Activated CD4-positive, CD25-positive, alpha-beta regulatory T cell treated with anti-CD3 and anti-CD28 coated beads, Interleukin-2, amount 50 U/mL, for 16 hours (primary cell): ENCODE measurements around the gene ELP6.

Experiments
- DNase-seq: peaks from one replicate; pipeline ENCODE4 v3.0.0-alpha.2; 2020; ENCODE audit warnings: low read depth, low spot score

Gene ELP6

GRCh38 chr3:47513125-47513929 lies at the start of gene ELP6:
Gene ELP6 (minus strand): TSS chr3:47513712. CDS start chr3:47513590, 122 bp downstream.
- peak; percentile 95 for DNase-seq

GRCh38 chr3:47556351-47556750 lies 42.8 kb upstream of the ELP6 start:
- DNase-seq: no peak

GRCh38 chr3:47554335-47554734 lies 40.8 kb upstream of the ELP6 start:
- no peak for DNase-seq

GRCh38 chr3:47553407-47553806 lies 39.9 kb upstream of the ELP6 start:
- DNase-seq: no peak

- no peak for DNase-seq
Measured at GRCh38 chr3:47542471-47543173, 29.1 kb upstream of the ELP6 start.

GRCh38 chr3:47541583-47542108 lies 28.1 kb upstream of the ELP6 start:
- DNase-seq: no peak

- no peak for DNase-seq
Measured at GRCh38 chr3:47540281-47540680, 26.8 kb upstream of the ELP6 start.

GRCh38 chr3:47536967-47537366 lies 23.5 kb upstream of the ELP6 start:
- DNase-seq: no peak

GRCh38 chr3:47536221-47536891 lies 22.8 kb upstream of the ELP6 start:
- DNase-seq: no peak

- no peak for DNase-seq
Measured at GRCh38 chr3:47533996-47534454, 20.5 kb upstream of the ELP6 start.

- no peak for DNase-seq
Measured at GRCh38 chr3:47533481-47533880, 20.0 kb upstream of the ELP6 start.

- no peak for DNase-seq
Measured at GRCh38 chr3:47527952-47528725, 14.6 kb upstream of the ELP6 start.

- no peak for DNase-seq
Measured at GRCh38 chr3:47525617-47526016, 12.1 kb upstream of the ELP6 start.

GRCh38 chr3:47523310-47524073 lies 10.0 kb upstream of the ELP6 start:
- no peak for DNase-seq

- peak; percentile 44 for DNase-seq
Measured at GRCh38 chr3:47522082-47522987, 8.8 kb upstream of the ELP6 start.

- DNase-seq: no peak
Measured at GRCh38 chr3:47520756-47521155, 7.2 kb upstream of the ELP6 start.

GRCh38 chr3:47517937-47518336 lies 4.4 kb upstream of the ELP6 start:
- no peak for DNase-seq

- no peak for DNase-seq
Measured at GRCh38 chr3:47515864-47516319, 2.4 kb upstream of the ELP6 start.

- no peak for DNase-seq
Measured at GRCh38 chr3:47515100-47515499, 1.6 kb upstream of the ELP6 start.
